ENCODE data around the gene COL4A3. TPM values are rescaled to one million over a fixed set of nuclear protein-coding genes. Genes with fewer than 3 reads are reported as not detected.

The COL4A3 gene
- total RNA-seq, 4 donors from 2014 or later = 0.41 to 20.9 (median 5.1) TPM; not detected in 1

DNA sequence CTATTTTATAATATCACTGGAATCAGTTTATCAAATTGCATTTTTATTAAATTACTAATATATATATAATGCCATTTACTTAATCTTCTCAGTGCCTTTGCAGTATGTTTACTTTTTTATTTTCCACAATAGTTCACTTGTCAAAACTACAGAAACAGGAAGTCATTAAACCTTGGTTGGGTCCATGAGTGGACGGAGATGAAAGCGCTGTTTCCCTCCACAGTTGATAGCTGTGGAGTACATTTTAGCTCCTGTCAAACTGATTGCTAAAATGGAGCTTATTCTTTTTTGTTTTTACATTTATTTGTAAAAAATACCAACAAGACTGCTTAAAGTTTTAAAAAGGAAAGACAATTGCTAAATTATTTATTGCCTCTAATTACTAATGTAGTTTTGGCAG is 179.8 kb downstream of the COL4A3 start:
- WGBS, 2 donors (ENCODE audit: low coverage in 1 of 2) = 87 to 90% methylated on average over 2 of the region's 2 CpGs
- no peak for DNase-seq
- Histone ChIP-seq H3K4me3 (no peak overlapping the region), H3K4me1 (no peaks in the 10 kb centered on the region), H3K36me3 (peaks cover 0 to 41% (median 8%) of the 10 kb centered on the region in 4 donors), H3K9me3 (no peaks in the 10 kb centered on the region), H3K27ac (no peak overlapping the region), H3K27me3 (no peaks in the 10 kb centered on the region)
- in situ Hi-C loops (cut with MboI; ENCODE audit: low pct_ligation_motif_present in 1 of 4, low pct_unique_long_range_greater_than_20kb in 1 of 4, low sequenced_read_pairs in 3 of 4) = no loop called here
- TF ChIP-seq, protein P1, sequence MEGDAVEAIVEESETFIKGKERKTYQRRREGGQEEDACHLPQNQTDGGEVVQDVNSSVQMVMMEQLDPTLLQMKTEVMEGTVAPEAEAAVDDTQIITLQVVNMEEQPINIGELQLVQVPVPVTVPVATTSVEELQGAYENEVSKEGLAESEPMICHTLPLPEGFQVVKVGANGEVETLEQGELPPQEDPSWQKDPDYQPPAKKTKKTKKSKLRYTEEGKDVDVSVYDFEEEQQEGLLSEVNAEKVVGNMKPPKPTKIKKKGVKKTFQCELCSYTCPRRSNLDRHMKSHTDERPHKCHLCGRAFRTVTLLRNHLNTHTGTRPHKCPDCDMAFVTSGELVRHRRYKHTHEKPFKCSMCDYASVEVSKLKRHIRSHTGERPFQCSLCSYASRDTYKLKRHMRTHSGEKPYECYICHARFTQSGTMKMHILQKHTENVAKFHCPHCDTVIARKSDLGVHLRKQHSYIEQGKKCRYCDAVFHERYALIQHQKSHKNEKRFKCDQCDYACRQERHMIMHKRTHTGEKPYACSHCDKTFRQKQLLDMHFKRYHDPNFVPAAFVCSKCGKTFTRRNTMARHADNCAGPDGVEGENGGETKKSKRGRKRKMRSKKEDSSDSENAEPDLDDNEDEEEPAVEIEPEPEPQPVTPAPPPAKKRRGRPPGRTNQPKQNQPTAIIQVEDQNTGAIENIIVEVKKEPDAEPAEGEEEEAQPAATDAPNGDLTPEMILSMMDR (IDR thresholded peaks at IDR 0.05) = no peak
- no peak for TF ChIP-seq POLR2AphosphoS5 (IDR thresholded peaks at IDR 0.05)
- intact Hi-C loops (cut with DNase I; ENCODE audit: low total_unique reads) = no loop called here

DNA sequence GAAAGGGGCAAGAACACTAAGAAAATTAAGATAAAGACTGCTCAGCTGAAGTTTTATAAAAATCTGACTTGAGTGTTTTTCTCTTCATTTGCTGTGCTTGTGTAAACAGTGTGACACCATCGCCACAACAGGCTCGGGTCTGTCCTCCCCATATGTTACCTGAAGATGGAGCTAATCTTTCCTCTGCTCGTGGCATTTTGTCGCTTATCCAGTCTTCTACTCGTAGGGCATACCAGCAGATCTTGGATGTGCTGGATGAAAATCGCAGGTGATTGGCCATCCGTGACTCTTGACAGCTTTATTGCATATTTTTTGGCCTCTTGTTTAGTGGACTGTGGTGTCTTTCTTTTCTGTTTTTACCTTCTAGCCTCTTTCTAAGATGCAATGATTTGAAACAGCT is 182.7 kb downstream of the COL4A3 start:
- intact Hi-C loops (cut with DNase I; ENCODE audit: low total_unique reads) = no loop called here
- H3K4me3 ChIP-seq = no peak overlapping the region
- 77 to 86% methylated on average over 7 of the region's 7 CpGs for WGBS, 2 donors (ENCODE audit: low coverage in 1 of 2)
- TF ChIP-seq POLR2A (IDR thresholded peaks at IDR 0.05) = no peak
- no peak for TF ChIP-seq EP300 (IDR thresholded peaks at IDR 0.05; ENCODE audit: low read depth)
- TF ChIP-seq, protein P1 (IDR thresholded peaks at IDR 0.05) = no peak
- no peak for TF ChIP-seq POLR2AphosphoS5 (IDR thresholded peaks at IDR 0.05)
- in situ Hi-C loops (cut with MboI; ENCODE audit: low pct_ligation_motif_present in 1 of 4, low pct_unique_long_range_greater_than_20kb in 1 of 4, low sequenced_read_pairs in 3 of 4) = no loop called here
- DNase-seq = no peak
- H3K4me1 ChIP-seq = no peaks in the 10 kb centered on the region
- H3K9me3 ChIP-seq = no peaks in the 10 kb centered on the region
- H3K27ac ChIP-seq = no peak overlapping the region
- peaks cover 0 to 21% (median 5%) of the 10 kb centered on the region in 4 donors for H3K36me3 ChIP-seq
- H3K27me3 ChIP-seq = no peaks in the 10 kb centered on the region

DNA sequence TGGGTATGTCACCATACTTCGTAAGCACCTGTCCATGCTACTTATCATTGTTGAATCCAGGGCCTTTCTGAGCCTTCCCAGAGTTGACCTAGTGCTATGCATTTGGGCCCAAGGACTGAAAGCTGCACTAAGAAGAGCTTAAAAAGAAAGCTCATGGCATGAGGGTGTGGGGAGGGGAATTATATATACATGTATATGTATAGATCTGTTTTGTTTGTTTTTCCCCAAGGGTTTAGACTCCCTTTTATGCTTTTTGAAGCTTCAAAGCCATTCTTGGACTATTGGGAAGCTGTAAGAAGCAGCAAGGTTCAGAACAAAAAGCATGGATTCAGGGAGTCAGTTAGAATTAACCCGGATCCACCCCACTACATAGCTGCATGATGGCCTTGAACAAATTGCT is 183.9 kb downstream of the COL4A3 start:
- H3K36me3 ChIP-seq = peaks cover 0 to 11% (median 2%) of the 10 kb centered on the region in 4 donors
- no peaks in the 10 kb centered on the region for H3K27me3 ChIP-seq
- in situ Hi-C loops (cut with MboI; ENCODE audit: low pct_ligation_motif_present in 1 of 4, low pct_unique_long_range_greater_than_20kb in 1 of 4, low sequenced_read_pairs in 3 of 4) (no loop called here), intact Hi-C loops (cut with DNase I; ENCODE audit: low total_unique reads) (no loop called here)
- 67 to 96% methylated on average over 1 to 2 of the region's 2 CpGs for WGBS, 2 donors (ENCODE audit: low coverage in 1 of 2)
- H3K4me1 ChIP-seq = no peaks in the 10 kb centered on the region
- TF ChIP-seq EP300 (IDR thresholded peaks at IDR 0.05; ENCODE audit: low read depth) = no peak
- no peak for TF ChIP-seq POLR2A (IDR thresholded peaks at IDR 0.05)
- TF ChIP-seq, protein P1 (IDR thresholded peaks at IDR 0.05) = no peak
- no peak for TF ChIP-seq POLR2AphosphoS5 (IDR thresholded peaks at IDR 0.05)
- H3K9me3 ChIP-seq = no peaks in the 10 kb centered on the region
- DNase-seq = no peak
- no peak overlapping the region for H3K4me3 ChIP-seq
- H3K27ac ChIP-seq = no peak overlapping the region

DNA sequence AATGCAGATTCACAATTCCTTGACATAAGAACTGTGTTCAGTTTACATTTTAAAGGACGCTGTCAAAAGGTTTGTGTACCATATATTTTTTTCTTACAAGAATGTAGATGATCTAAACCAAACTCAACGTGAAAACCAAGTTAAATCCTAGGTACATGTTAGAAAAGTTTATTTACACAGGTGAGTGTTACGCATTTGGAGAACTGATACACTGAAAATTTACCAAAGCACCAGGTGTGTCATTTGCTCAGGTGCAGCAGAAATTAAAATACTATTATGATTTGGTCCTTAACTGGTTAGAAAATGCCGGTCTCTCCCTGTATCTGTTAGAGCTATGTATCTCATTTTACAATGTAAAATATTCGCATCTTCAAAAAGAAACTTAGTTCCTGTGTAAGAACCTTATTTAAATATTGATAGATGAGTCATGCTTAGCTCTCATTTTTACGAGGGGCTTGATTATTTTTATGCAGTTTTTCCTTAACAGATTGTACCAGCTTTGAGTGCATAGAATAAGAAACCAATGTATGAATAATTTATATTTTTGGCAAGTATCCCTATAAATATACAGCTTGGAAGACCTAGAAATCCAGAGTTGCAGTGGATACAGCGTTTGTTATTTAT is 185.7 kb downstream of the COL4A3 start:
- no peaks in the 10 kb centered on the region for H3K27me3 ChIP-seq
- whole genome bisulfite sequencing, 2 donors (ENCODE audit: low coverage in 1 of 2) = 75 to 82% methylated on average over 7 of the region's 7 CpGs
- H3K36me3 ChIP-seq = peaks cover 0 to 11% (median 2%) of the 10 kb centered on the region in 4 donors
- H3K4me3 ChIP-seq = no peak overlapping the region
- no peak for DNase-seq
- no peaks in the 10 kb centered on the region for H3K9me3 ChIP-seq
- H3K4me1 ChIP-seq = no peaks in the 10 kb centered on the region
- in situ Hi-C loops (cut with MboI; ENCODE audit: low pct_ligation_motif_present in 1 of 4, low pct_unique_long_range_greater_than_20kb in 1 of 4, low sequenced_read_pairs in 3 of 4) (no loop called here), intact Hi-C loops (cut with DNase I; ENCODE audit: low total_unique reads) (no loop called here)
- H3K27ac ChIP-seq = no peak overlapping the region
- TF ChIP-seq POLR2A (IDR thresholded peaks at IDR 0.05) (no peak), EP300 (IDR thresholded peaks at IDR 0.05; ENCODE audit: low read depth) (no peak), POLR2AphosphoS5 (IDR thresholded peaks at IDR 0.05) (no peak)
- TF ChIP-seq, protein P1 (IDR thresholded peaks at IDR 0.05) = no peak
